HG03066 (cell line): ENCODE measurements around the gene CR1.
A peak's percentile ranks its signal among the peaks of the same experiment; 100 is the strongest.
"Not testable (repeated sequence)": the region's sequence is repeated elsewhere in the genome, so short reads cannot be mapped to it uniquely, and the experiment has no call there.

Source experiments
- ATAC-seq: cut with Tn5 transposase; IDR thresholded peaks from one replicate; pipeline ENCODE4 v1.9.1; 2021; ENCODE audit warnings: low read depth; ENCODE audit not compliant: unreplicated experiment

The CR1 gene

GRCh38 chr1:207638487-207639145 lies 142.7 kb downstream of the CR1 start:
- ATAC-seq = not testable (repeated sequence)

- not testable (repeated sequence) for ATAC-seq
These were observed 143.4 kb downstream of the CR1 start for GRCh38 chr1:207639362-207639761.

- ATAC-seq = peak; percentile 3
These were observed 148.4 kb downstream of the CR1 start for GRCh38 chr1:207644166-207644851.

GRCh38 chr1:207644852-207645634 lies 149.1 kb downstream of the CR1 start, which contains the start of gene CR1L:
TSS of gene CR1L (plus strand) at chr1:207645133. CDS start at chr1:207645234, 101 bp downstream.
- peak; percentile 92 for ATAC-seq

- ATAC-seq = no peak
These were observed 149.7 kb downstream of the CR1 start for GRCh38 chr1:207645635-207646081.

GRCh38 chr1:207646171-207646570 lies 150.2 kb downstream of the CR1 start:
- ATAC-seq = no peak

GRCh38 chr1:207646944-207647579 lies 151.1 kb downstream of the CR1 start:
- no peak for ATAC-seq

- ATAC-seq = no peak
These were observed 151.8 kb downstream of the CR1 start for GRCh38 chr1:207647671-207648333.

- ATAC-seq = no peak
These were observed 152.6 kb downstream of the CR1 start for GRCh38 chr1:207648334-207649209.

- ATAC-seq = no peak
These were observed 153.3 kb downstream of the CR1 start for GRCh38 chr1:207649210-207649753.

GRCh38 chr1:207649865-207650580 lies 154.1 kb downstream of the CR1 start:
- ATAC-seq = no peak

- no peak for ATAC-seq
These were observed 155.6 kb downstream of the CR1 start for GRCh38 chr1:207651583-207651982.

GRCh38 chr1:207654320-207654719 lies 158.4 kb downstream of the CR1 start:
- no peak for ATAC-seq

- no peak for ATAC-seq
These were observed 162.5 kb downstream of the CR1 start for GRCh38 chr1:207658408-207658807.

GRCh38 chr1:207658904-207659485 lies 163.0 kb downstream of the CR1 start:
- ATAC-seq = no peak

GRCh38 chr1:207659545-207660153 lies 163.7 kb downstream of the CR1 start:
- ATAC-seq = no peak

- ATAC-seq = not testable (repeated sequence)
These were observed 165.5 kb downstream of the CR1 start for GRCh38 chr1:207661420-207661819.

GRCh38 chr1:207666342-207666741 lies 170.4 kb downstream of the CR1 start:
- no peak for ATAC-seq
